ENCODE results near the gene PABPN1.

PABPN1 gene

DNA sequence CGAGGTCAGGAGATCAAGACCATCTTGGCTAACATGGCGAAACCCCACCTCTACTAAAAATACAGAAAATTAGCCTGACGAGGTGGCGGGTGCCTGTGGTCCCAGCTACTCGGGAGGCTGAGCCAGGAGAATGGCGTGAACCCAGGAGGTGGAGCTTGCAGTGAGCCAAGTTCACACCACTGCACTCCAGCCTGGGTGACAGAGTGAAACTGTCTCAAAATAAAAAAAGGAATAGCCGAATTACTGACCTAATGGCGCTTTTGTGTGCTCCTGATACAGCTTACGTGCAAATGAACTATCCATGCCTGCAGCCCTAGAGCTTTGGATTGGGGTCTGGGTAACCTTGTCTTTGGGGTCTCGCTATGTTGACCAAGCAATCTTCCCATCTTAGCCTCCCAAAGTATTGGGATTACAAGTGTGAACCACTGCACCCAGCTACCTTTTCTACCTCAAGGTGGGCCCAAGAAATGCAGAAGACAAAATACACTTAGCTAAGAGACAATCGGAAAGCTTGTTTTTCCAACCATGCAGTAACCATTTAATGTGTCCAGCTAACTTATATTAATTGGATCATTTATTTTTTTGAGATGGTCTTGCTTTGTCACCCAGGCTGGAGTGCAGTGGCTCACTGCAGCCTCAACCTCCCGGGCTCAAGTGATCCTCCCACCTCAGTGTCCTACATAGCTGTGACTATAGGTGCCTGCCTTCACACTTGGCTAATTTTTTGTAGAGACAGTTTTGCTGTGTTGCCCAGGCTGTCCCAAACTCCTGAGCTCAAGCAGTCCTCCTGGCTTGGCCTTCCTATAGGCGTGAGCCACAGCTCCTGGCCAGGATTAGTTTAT, 5.5 kb downstream of the PABPN1 start:
- DNase-seq (ENCODE audit: low spot score), result no peak

DNA sequence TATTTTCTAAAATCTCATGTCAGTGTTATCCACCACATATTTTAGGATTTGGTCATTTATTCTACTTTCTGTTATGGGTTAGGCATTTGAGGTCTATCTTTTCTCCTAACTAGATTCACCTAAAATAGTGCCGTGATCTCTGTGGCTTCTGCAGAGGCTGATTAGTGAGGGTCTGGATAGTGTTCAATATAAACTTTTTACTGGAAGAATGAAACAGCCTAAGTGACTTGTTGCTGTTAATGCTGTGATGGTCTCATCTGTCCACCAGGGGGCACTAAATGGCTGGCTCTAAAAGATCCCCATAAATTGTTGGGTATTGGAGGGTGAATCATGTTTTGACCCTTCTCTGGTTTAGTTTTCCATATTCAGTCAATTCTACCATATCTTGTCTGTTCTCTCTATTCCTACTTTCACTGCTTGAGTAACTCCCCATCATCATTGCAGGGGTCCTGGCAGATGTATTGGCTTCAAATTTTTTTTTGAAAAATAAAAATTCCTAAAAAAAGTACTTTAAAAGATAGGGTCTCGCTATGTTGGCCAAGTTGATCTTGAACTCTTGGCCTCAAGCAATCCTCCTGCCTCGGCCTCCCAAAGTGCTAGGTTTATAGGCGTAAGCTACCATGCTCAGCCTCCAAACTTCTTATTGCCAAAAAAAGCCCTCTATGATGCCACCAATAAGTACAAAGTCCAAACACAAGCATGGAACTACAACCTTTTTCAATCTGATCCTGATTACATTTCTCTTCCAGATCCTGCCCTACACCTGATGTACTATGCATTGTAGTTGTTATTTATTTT, 6.9 kb downstream of the PABPN1 start:
- peak; percentile 69 for DNase-seq (ENCODE audit: low spot score)

GRCh38 chr14:23335623-23336022, 14.4 kb downstream of the PABPN1 start:
- DNase-seq (ENCODE audit: low spot score), result no peak

DNA sequence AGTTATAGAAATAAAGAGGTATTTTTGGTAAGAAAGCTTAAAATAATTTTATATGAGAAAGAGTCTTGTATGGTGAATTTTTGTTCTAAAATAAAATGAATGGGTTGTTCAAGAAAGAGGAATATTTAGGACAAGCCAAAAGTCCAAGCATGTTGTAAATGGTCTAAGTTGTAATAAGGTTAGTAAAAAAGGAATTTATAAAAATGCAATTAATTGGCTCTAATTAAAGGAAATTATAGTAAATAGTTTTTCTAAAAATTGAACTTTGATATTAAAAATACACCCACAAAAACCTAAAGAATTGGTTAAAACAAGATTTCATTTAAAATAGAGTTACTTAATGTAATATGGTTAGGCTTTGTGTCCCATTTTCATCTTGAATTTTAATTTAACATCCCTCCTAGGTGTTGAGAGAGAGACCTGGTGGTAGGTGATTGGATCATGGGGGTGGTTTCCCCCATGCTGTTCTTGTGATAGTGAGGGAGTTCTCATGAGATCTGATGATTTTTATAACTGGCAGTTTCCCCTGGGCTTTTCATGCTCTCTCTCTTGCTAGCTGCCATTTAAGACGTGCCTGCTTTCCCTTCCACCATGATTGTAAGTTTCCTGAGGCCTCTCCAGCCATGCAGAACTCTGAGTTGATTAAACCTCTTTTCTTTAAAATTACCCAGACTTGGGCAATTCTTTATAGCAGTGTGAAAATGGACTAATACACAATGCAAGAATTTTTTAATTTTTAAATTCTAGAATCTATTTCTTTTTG, 18.4 kb downstream of the PABPN1 start:
- no peak for DNase-seq (ENCODE audit: low spot score)

DNA sequence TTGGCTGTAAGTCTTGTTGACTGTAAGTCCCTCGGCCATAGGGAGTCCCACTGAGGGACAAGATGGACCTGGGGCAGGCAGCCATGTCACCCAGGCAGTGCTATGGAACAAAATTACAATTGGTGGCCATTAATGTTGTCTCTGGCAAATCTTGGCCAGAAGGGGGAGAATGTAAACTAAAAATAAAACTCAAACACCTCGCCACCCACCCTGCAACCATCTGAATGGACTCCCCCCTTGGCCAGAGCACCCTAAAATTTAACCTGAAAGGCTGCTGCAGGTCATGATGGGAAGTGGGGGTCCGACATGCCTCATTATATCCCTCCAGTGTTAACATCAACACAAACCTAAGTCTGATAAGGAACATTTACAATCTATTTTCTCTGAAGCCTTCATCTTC, 23.2 kb downstream of the PABPN1 start:
- DNase-seq (ENCODE audit: low spot score), result peak; percentile 33

DNA sequence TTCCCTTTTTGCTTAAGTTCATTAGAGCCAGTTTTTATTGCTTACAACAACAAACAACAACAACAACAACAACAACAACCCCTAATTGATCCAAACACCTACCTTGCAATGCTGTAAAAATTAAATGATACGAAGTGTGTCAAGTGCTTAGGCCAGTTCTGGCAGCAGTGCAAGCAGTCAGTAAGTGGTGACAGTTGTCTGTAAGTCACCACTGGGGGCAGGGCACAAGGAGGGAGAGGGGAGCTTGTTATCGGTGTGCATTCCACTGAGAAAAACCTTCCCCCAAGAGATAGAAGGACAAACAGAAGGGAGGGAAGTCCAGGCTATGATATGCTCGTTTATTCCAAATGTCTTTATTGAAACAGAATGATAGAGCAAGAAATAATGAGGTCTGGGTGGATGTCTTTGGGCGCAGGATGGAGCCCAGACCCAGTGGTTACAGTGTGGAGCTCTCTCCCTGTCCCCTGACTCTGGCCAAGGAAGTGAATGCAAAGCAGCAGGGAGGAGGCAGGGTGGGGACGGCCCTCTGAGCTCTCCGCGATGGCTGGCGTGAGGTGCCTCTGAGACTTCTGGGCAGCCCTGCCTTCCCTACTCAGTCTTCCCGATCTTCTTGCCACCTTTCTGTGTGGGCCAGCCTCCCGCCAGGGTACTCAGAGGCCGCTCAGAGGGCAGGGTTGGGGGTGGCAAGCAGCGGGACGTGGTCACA, 24.9 kb downstream of the PABPN1 start:
- peak; percentile 42 for DNase-seq (ENCODE audit: low spot score)

DNA sequence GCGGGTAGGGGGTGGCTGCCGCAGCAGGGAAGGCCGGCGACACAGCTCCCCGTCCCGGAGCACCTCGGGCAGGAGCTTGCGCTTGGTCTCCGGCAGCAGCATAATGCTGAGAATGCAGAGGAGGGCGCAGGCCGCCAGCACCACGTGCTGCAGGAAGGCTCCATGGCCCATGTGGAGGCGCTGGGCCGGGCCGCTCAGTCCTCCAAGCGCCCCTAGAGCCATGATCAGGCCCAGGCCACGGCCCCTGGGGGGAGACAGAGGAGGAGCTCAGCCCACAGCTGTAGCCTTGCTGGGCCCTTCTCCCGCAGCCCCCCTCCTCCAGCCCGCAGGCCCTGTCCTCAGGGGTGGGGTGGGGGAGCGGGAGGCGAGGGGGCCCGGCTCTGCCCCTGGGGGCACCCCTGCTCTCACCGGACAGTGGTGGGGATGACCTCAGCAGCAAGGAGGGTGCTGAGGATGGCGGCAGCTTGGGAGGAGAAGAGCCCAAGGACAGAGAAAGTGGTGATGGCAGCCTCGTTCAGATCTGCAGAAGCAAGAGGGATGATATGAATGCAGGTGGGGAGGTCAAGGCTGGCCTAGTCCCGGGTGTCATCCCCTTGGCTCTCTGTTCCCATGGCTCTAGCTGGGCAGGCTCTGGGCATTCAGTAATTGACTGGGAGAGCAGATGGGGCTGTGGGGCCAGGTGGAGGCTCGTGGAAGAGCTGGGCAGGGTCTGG, 25.6 kb downstream of the PABPN1 start:
- DNase-seq (ENCODE audit: low spot score), result peak; percentile 49

DNA sequence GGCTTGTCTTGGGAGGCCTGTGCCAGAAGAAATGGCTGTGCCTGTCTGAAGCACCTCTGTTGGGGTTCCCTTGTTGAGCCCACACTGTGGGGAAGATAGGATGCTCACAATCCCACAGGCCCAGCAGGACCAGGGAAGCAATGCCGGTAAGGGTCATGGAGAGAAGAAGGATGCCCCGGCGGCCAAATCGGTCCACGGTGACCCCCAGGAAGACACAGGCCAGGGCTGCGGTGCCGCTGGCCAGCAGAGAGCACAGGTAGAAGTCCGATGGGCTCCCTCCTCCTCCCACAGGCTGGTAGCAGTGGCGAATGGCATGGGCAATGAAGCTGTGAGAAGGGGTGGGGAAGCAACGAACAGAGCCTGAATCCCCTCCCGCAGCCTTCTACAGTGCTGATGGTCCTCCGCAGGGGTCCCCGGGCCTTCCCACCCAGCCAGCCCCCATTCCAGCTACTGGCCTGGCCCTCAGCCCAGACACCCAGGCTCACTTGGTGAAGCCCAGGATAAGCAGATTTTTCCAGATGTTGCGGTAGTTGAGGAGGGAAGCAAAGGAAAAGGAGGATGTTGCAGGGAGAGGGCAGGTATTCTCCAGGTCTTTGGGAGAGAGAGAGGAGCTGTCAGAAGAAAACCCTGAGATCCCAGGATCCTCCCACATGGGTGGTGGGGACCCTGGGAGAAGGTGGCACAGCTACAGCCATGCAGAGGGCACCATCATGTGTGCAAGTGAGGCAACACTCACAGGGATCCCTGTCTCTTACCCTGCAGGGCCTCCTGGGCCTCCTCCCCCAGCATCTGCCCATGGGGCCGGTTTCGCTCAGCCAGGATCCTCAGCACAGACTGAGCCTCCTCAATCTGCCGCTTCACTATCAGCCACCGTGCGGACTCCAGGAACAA, 26.4 kb downstream of the PABPN1 start:
- DNase-seq (ENCODE audit: low spot score), result peak; percentile 35

GRCh38 chr14:23348297-23348655, 27.0 kb downstream of the PABPN1 start:
- peak; percentile 29 for DNase-seq (ENCODE audit: low spot score)

GRCh38 chr14:23349156-23349845, 28.0 kb downstream of the PABPN1 start:
- DNase-seq (ENCODE audit: low spot score), result peak; percentile 29

DNA sequence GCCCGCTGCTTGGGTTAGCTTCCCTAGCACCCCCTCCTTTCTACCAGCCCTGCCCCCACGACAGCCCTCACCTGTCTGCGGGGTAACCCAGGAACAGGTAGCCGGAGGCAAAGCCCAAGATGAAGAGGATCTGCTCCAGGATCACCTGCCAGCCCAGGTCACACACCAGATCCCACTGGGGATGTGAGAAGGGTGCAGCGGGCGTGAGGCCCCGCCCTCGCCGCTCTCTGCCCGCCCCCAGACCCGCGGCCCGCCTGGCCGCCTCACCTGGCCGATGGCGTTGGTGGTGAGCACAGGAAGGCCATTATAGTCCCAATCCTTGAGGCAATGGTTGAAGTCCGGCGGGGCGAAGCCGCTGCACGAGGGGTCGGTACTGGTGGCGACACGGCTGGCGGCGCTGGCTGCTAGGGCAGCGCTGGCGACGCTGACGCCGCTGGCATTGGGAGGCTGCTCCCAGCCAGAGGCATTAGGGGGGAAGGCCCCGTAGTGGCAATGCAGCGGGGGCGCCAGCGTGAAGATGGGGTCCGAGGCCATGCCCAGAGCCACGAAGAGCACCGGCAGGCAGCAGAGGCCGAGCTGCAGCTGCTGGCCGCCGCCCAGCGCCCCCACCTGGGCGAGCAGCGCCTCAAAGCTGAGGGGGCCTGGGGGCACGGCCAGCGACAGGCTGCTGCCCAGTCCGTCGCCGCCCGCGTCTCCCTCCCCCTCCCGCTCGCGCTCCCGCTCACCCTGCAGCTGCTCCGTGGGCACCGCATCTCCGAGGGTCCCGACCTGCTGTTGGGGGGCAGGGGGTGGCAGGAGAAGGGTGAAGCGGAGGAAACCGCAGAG, 30.6 kb downstream of the PABPN1 start:
- DNase-seq (ENCODE audit: low spot score), result peak; percentile 67

- DNase-seq (ENCODE audit: low spot score), result peak; percentile 88
Observed at GRCh38 chr14:23352506-23353432, 31.5 kb downstream of the PABPN1 start, which contains the start of gene SLC22A17. Gene SLC22A17 (minus strand): TSS chr14:23352887.

DNA sequence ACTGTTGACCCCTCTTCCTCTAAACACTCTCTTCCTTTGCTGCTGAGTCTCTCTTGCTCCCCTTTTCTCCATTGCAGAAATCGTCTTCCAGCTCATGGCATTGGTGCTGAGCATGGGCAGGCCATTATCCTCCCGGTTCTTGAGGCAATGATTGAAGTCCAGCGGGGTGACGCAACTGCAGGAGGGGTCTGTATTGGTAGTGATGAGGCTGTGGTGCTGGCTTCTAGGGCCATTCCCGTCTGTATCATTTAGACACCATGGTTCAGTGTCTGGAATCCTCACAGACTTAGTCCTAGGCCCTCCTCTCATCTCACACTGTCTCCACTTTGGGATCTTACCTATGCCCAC, 32.1 kb downstream of the PABPN1 start:
- DNase-seq (ENCODE audit: low spot score), result peak; percentile 39

DNA sequence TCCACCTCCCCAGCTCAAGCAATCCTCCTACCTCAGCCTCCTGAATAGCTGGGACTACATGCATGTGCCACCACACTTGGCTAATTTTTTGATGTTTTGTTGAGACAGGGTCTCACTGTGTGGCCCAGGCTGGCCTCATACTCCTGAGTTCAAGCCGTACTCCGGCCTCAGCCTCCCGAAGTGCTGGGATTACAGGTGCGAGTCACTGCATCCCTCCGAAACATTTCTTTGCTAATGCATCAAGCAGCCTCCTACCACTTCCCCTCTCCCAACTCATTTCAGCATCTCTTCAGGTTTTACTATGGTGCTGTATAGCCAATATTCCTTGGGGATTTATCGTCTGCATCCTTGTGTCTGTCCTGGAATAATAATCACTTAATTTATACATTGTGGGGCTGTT, 33.7 kb downstream of the PABPN1 start:
- peak; percentile 23 for DNase-seq (ENCODE audit: low spot score)

GRCh38 chr14:23355871-23356435, 34.7 kb downstream of the PABPN1 start:
- peak; percentile 27 for DNase-seq (ENCODE audit: low spot score)

DNA sequence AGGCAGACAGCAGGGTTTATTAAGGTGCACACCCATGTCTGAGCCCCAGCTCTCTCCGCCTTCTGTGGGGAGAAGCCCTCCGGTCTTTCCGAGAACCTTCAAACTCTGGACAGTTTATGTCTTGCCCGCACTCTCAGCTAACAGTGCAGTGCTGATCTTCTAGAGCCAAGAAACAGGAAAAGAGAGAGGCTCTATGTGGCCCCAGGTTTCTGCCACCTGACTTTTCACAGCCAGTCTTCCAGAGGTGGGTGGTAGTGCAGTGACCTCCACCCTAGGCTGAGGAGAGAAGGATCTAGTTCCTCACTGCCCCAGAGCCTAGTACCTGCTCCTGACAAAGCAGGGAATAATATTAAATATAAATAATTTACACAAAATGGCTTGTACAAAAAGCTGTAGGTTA, 35.4 kb downstream of the PABPN1 start:
- peak; percentile 19 for DNase-seq (ENCODE audit: low spot score)

- peak; percentile 33 for DNase-seq (ENCODE audit: low spot score)
Observed at GRCh38 chr14:23357261-23357660, 36.0 kb downstream of the PABPN1 start.

Data from ecto neural progenitor cell (in vitro differentiated cells).